ENCODE results near the gene CCDC9B.

The CCDC9B gene

GRCh38 chr15:40337597-40337996 lies 3.1 kb downstream of the CCDC9B start:
- peak overlapping the region; percentile 3; the same call in 1 of the 2 replicates for H3K4me3 ChIP-seq (ENCODE audit: low read depth, low read length)
- no peak for TF ChIP-seq CTCF (IDR thresholded peaks at IDR 0.05; ENCODE audit: low read depth, low read length)

GRCh38 chr15:40336744-40337122 lies 4.0 kb downstream of the CCDC9B start:
- no peak for TF ChIP-seq CTCF (IDR thresholded peaks at IDR 0.05; ENCODE audit: low read depth, low read length)
- H3K4me3 ChIP-seq (ENCODE audit: low read depth, low read length): no peak overlapping the region

- no peak overlapping the region for H3K4me3 ChIP-seq (ENCODE audit: low read depth, low read length)
- no peak for TF ChIP-seq CTCF (IDR thresholded peaks at IDR 0.05; ENCODE audit: low read depth, low read length)
Measured at GRCh38 chr15:40335938-40336743, 4.6 kb downstream of the CCDC9B start.

- no peak overlapping the region for H3K4me3 ChIP-seq (ENCODE audit: low read depth, low read length)
Measured at GRCh38 chr15:40334941-40335795, 5.6 kb downstream of the CCDC9B start.

GRCh38 chr15:40334541-40334940 lies 6.2 kb downstream of the CCDC9B start:
- no peak for TF ChIP-seq CTCF (IDR thresholded peaks at IDR 0.05; ENCODE audit: low read depth, low read length)

More at GRCh38 chr15:40334941-40335795, 5.6 kb downstream of the CCDC9B start:
- no peak for TF ChIP-seq CTCF (IDR thresholded peaks at IDR 0.05; ENCODE audit: low read depth, low read length)

GRCh38 chr15:40333922-40334492 lies 6.7 kb downstream of the CCDC9B start:
- no peak overlapping the region for H3K4me3 ChIP-seq (ENCODE audit: low read depth, low read length)
- TF ChIP-seq CTCF (IDR thresholded peaks at IDR 0.05; ENCODE audit: low read depth, low read length): no peak

More at GRCh38 chr15:40334541-40334940, 6.2 kb downstream of the CCDC9B start:
- H3K4me3 ChIP-seq (ENCODE audit: low read depth, low read length): no peak overlapping the region
